GM12892 (cell line): ENCODE data around the gene ZNF366.

Source experiments
- DNase-seq: peaks from one replicate; pipeline ENCODE4 v3.0.0; 2011; ENCODE audit not compliant: insufficient read length
- FAIRE-seq: peaks from 2 replicates; lab custom pipeline; 2011; peaks lifted over from hg19 to GRCh38; lab: Jason Lieb, UNC
- POLR2A ChIP-seq: IDR thresholded peaks from 2 replicates; pipeline ENCODE4 v1.6.1; 2011; ENCODE audit warnings: low read depth, low read length, control low read depth
- POLR2AphosphoS5 ChIP-seq: IDR thresholded peaks from 2 replicates; pipeline ENCODE4 v1.6.1; 2011; ENCODE audit warnings: low read depth, low read length, control low read depth
- TAF1 ChIP-seq: IDR thresholded peaks from 2 replicates; pipeline ENCODE4 v1.6.1; 2011; ENCODE audit warnings: low read depth, mild to moderate bottlenecking, control low read depth, low read length, borderline replicate concordance

The ZNF366 gene

GRCh38 chr5:72505539-72506157 lies 1.6 kb downstream of the ZNF366 start:
- no peak for FAIRE-seq

GRCh38 chr5:72505016-72505415 lies 2.2 kb downstream of the ZNF366 start:
- TF ChIP-seq POLR2AphosphoS5, result no peak
- DNase-seq, result no peak
- FAIRE-seq, result no peak

More at GRCh38 chr5:72505539-72506157, 1.6 kb downstream of the ZNF366 start:
- DNase-seq, result no peak
- TF ChIP-seq POLR2AphosphoS5 (no peak), TAF1 (no peak), POLR2A (no peak)

GRCh38 chr5:72503888-72504491 lies 3.2 kb downstream of the ZNF366 start:
- DNase-seq (no peak), FAIRE-seq (no peak)
- no peak for TF ChIP-seq POLR2AphosphoS5
- no peak for TF ChIP-seq POLR2A
- no peak for TF ChIP-seq TAF1

GRCh38 chr5:72501488-72501887 lies 5.7 kb downstream of the ZNF366 start:
- DNase-seq (no peak), FAIRE-seq (no peak)
- TF ChIP-seq TAF1, result no peak
- no peak for TF ChIP-seq POLR2A
- TF ChIP-seq POLR2AphosphoS5, result no peak

GRCh38 chr5:72499730-72500129 lies 7.5 kb downstream of the ZNF366 start:
- TF ChIP-seq TAF1 (no peak), POLR2AphosphoS5 (no peak), POLR2A (no peak)
- DNase-seq, result no peak
- FAIRE-seq, result no peak

GRCh38 chr5:72499090-72499489 lies 8.1 kb downstream of the ZNF366 start:
- TF ChIP-seq TAF1, result no peak
- no peak for TF ChIP-seq POLR2A
- DNase-seq, result no peak
- no peak for FAIRE-seq

GRCh38 chr5:72498284-72498683 lies 8.9 kb downstream of the ZNF366 start:
- FAIRE-seq (no peak), DNase-seq (no peak)
- no peak for TF ChIP-seq TAF1
- no peak for TF ChIP-seq POLR2AphosphoS5
- no peak for TF ChIP-seq POLR2A

- FAIRE-seq (no peak), DNase-seq (no peak)
- TF ChIP-seq TAF1, result no peak
- no peak for TF ChIP-seq POLR2AphosphoS5
- no peak for TF ChIP-seq POLR2A
Measured at GRCh38 chr5:72497823-72498222, 9.4 kb downstream of the ZNF366 start.

GRCh38 chr5:72495410-72495809 lies 11.8 kb downstream of the ZNF366 start:
- no peak for FAIRE-seq
- DNase-seq, result no peak
- TF ChIP-seq TAF1 (no peak), POLR2AphosphoS5 (no peak), POLR2A (no peak)

GRCh38 chr5:72494623-72495124 lies 12.5 kb downstream of the ZNF366 start:
- TF ChIP-seq POLR2A (no peak), POLR2AphosphoS5 (no peak), TAF1 (no peak)
- no peak for FAIRE-seq

GRCh38 chr5:72489536-72489935 lies 17.7 kb downstream of the ZNF366 start:
- no peak for DNase-seq
- FAIRE-seq, result no peak
- TF ChIP-seq TAF1 (no peak), POLR2AphosphoS5 (no peak), POLR2A (no peak)

More at GRCh38 chr5:72494623-72495124, 12.5 kb downstream of the ZNF366 start:
- no peak for DNase-seq

GRCh38 chr5:72488756-72489155 lies 18.5 kb downstream of the ZNF366 start:
- FAIRE-seq (no peak), DNase-seq (no peak)
- TF ChIP-seq TAF1 (no peak), POLR2AphosphoS5 (no peak)

- no peak for DNase-seq
- no peak for FAIRE-seq
- TF ChIP-seq POLR2A (no peak), TAF1 (no peak), POLR2AphosphoS5 (no peak)
Measured at GRCh38 chr5:72487177-72487576, 20.0 kb downstream of the ZNF366 start.
